ENCODE results near the gene LONRF2.

DNA sequence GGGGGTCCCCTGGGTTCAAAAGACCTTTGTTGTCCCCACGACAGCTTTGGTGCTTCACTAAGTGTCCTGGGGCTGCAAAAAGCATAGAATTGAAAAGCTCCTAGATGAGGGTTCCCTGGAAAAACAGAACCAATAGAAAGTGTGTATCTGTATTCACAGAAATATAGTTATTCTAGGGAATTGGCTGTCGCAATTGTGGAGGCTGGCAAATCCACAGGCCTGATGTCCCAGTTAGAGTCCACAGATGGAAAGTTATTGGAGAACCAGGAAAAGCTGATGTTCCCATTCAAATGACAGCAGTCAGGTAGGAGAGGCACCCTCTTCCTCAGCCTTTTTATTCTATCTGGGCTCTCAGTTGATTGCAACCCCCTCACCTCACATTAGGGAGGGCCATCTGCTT is 65.5 kb downstream of the LONRF2 start:
- TF ChIP-seq, protein P1, sequence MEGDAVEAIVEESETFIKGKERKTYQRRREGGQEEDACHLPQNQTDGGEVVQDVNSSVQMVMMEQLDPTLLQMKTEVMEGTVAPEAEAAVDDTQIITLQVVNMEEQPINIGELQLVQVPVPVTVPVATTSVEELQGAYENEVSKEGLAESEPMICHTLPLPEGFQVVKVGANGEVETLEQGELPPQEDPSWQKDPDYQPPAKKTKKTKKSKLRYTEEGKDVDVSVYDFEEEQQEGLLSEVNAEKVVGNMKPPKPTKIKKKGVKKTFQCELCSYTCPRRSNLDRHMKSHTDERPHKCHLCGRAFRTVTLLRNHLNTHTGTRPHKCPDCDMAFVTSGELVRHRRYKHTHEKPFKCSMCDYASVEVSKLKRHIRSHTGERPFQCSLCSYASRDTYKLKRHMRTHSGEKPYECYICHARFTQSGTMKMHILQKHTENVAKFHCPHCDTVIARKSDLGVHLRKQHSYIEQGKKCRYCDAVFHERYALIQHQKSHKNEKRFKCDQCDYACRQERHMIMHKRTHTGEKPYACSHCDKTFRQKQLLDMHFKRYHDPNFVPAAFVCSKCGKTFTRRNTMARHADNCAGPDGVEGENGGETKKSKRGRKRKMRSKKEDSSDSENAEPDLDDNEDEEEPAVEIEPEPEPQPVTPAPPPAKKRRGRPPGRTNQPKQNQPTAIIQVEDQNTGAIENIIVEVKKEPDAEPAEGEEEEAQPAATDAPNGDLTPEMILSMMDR (IDR thresholded peaks at IDR 0.05 in 2 of 3, conservative IDR thresholded peaks at IDR 0.05 in 1 of 3; ENCODE audit: borderline replicate concordance in 1 of 3, insufficient read depth in 1 of 3, low read depth in 2 of 3, low read length in 2 of 3): no peak
- TF ChIP-seq RAD21 (IDR thresholded peaks at IDR 0.05; ENCODE audit: low read depth): no peak
- no peak for TF ChIP-seq SP1 (IDR thresholded peaks at IDR 0.05; ENCODE audit: low read depth)
- TF ChIP-seq, protein P2, sequence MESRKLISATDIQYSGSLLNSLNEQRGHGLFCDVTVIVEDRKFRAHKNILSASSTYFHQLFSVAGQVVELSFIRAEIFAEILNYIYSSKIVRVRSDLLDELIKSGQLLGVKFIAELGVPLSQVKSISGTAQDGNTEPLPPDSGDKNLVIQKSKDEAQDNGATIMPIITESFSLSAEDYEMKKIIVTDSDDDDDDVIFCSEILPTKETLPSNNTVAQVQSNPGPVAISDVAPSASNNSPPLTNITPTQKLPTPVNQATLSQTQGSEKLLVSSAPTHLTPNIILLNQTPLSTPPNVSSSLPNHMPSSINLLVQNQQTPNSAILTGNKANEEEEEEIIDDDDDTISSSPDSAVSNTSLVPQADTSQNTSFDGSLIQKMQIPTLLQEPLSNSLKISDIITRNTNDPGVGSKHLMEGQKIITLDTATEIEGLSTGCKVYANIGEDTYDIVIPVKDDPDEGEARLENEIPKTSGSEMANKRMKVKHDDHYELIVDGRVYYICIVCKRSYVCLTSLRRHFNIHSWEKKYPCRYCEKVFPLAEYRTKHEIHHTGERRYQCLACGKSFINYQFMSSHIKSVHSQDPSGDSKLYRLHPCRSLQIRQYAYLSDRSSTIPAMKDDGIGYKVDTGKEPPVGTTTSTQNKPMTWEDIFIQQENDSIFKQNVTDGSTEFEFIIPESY (IDR thresholded peaks at IDR 0.05; ENCODE audit: extremely low read depth, insufficient replicate concordance, low read length): no peak
- no peak for TF ChIP-seq POLR2AphosphoS5 (IDR thresholded peaks at IDR 0.05; ENCODE audit: low read depth, low read length)
- TF ChIP-seq ZNF274 (IDR thresholded peaks at IDR 0.05; ENCODE audit: low read depth, low read length): no peak
- TF ChIP-seq, protein P3, sequence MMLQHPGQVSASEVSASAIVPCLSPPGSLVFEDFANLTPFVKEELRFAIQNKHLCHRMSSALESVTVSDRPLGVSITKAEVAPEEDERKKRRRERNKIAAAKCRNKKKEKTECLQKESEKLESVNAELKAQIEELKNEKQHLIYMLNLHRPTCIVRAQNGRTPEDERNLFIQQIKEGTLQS (IDR thresholded peaks at IDR 0.05): no peak
- TF ChIP-seq POLR2A (IDR thresholded peaks at IDR 0.05; ENCODE audit: borderline replicate concordance, extremely low read depth, insufficient read depth, insufficient read length): no peak
- TF ChIP-seq CEBPB (IDR thresholded peaks at IDR 0.05; ENCODE audit: low read depth): no peak
- TF ChIP-seq, protein P4, sequence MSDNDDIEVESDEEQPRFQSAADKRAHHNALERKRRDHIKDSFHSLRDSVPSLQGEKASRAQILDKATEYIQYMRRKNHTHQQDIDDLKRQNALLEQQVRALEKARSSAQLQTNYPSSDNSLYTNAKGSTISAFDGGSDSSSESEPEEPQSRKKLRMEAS (IDR thresholded peaks at IDR 0.05): no peak
- no peak for TF ChIP-seq EZH2 (IDR thresholded peaks at IDR 0.05)

All from HCT116 (cell line).